AML-193 (cell line): ENCODE data around the gene LPIN3.

Source experiments
- DNase-seq, 2 experiments: peaks; one replicate each; lab custom pipeline; 2025; lab: John Stamatoyannopoulos, UW

The LPIN3 gene

GRCh38 chr20:41366546-41367392, 26.1 kb downstream of the LPIN3 start, which contains the start of gene EMILIN3:
Gene EMILIN3, minus strand, starts transcription at chr20:41366818. Its CDS starts 184 bp downstream, at chr20:41366634.
- no peak for DNase-seq

- no peak for DNase-seq
Observed at GRCh38 chr20:41367393-41367695, 26.7 kb downstream of the LPIN3 start.

- DNase-seq = no peak
Observed at GRCh38 chr20:41367956-41368355, 27.3 kb downstream of the LPIN3 start.

DNA sequence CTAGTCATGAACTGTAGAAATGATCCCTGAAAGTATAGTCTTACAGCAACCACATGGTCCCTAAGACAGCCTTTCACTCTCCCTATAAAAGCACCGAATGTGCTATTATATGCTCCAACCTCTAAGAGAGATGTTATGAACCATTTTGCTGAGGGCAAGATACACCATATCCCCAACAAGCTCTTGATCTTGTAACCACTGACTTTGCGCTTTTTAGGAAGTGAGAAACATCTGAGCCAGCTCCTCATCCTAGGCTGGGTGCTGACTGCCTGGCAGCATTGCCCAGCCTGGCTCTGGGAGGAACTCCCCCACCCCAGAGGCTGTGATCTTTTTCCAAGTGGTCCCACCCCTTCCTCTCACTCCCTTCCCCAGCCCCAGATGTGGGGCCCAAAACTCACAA, 29.1 kb downstream of the LPIN3 start:
- no peak for DNase-seq

- DNase-seq = no peak
Observed at GRCh38 chr20:41370176-41370575, 29.6 kb downstream of the LPIN3 start.

DNA sequence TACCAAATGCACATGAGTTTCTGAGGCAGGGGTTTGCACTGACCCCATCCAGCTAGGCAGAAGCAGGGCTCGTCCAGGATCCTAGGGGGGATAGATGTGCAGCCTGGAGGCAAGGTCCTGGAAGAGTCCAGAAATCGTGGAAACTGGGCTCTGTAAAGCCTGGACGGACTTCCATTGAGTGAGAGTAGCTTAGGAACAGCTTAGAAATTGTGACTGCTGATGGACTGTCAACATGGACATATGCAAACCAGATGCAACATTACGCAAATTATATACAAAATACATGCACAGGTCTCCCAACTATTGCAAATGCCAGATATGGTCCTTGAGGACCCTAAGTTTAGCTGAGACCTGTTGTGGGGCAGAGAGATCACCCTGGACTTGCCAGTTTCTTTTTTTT, 30.8 kb downstream of the LPIN3 start:
- no peak for DNase-seq

DNA sequence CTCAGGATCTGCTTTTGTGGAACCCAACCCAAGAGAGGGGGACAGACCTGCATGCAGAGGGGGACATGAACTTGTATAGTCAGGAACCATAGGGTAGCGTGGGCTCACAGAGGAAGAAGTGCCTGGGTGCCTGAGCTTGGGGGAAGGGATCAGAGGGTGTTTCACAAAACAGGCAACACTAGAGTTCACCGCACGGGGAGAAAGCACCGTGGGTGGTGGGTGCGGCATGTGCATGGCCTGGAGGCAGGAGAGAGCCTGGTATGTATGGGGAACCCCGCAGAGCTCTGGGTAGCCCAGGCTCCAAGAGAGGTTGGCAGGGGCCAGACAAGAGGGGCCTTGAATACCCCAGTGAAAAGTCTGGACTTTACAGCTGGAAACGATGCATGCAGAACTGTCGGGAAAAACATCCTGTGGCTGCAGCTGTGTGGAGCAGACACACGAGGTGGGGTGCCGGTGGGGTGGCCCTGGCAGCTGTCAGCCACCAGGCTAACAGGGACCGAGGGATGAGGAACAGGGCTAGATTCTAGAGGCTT, 32.7 kb downstream of the LPIN3 start:
- DNase-seq = no peak

GRCh38 chr20:41373931-41374920, 33.6 kb downstream of the LPIN3 start:
- DNase-seq = no peak

- DNase-seq = no peak
Observed at GRCh38 chr20:41375846-41376245, 35.2 kb downstream of the LPIN3 start.

DNA sequence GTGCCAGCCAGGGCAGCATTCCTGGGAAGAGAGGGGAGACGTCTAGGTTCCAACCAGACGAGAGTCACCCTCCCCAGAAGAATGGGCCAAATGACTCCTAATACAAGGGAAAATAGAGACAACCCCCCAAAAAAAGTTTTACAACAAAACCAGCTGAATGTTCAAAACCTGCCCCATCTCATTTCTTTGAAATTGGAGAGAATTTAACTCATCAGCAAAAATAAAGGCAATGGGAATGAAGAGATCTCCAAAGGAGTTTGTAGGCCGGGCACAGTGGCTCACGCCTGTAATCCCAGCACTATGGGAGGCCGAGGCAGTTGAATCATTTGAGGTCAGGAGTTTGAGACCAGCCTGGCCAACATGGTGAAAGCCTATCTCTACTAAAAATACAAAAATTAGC, 35.7 kb downstream of the LPIN3 start:
- no peak for DNase-seq

DNA sequence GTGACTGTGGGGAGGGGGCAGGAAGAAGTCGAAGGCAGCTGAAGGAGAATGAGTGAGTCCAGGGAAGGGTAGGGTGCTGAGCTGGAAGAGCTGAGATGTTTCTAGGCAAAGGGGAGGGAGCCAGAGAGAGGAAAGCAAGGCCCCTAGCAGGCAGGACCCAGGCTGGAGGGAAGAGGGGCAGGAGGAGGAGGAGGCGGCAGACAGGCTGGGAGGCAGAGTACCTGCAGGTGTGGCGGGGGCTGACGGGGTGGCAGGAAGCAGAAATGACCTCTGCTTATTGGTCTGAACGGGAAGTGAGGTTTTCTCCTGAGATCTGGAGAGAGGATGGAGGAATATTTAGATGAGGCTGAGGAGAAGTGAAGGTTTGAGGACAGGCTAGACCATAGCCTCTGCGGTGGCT, 36.7 kb downstream of the LPIN3 start:
- DNase-seq = no peak

DNA sequence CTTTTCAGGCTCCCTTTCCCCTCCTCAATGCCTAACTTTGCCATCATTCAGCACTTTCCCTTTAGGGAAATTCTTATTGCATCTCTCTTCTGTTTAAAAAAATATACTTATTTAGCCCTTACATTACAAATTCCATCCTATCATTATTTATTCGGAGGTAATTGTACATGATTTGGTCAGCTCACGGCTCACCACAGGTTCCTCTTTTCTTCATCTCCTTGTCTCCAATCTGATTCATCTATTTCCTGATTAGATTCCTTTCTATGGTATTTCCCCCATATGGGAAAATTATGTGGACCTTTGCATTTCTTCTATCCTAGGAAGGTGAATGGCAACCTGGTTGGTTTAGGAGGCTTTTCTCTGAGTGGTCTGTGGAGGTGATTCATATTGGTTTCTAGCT, 38.9 kb downstream of the LPIN3 start:
- peak; percentile 23 to 30 for DNase-seq

GRCh38 chr20:41380551-41381193, 40.1 kb downstream of the LPIN3 start:
- DNase-seq = peak; percentile 71 to 73

GRCh38 chr20:41382791-41383305, 42.2 kb downstream of the LPIN3 start:
- no peak for DNase-seq

DNA sequence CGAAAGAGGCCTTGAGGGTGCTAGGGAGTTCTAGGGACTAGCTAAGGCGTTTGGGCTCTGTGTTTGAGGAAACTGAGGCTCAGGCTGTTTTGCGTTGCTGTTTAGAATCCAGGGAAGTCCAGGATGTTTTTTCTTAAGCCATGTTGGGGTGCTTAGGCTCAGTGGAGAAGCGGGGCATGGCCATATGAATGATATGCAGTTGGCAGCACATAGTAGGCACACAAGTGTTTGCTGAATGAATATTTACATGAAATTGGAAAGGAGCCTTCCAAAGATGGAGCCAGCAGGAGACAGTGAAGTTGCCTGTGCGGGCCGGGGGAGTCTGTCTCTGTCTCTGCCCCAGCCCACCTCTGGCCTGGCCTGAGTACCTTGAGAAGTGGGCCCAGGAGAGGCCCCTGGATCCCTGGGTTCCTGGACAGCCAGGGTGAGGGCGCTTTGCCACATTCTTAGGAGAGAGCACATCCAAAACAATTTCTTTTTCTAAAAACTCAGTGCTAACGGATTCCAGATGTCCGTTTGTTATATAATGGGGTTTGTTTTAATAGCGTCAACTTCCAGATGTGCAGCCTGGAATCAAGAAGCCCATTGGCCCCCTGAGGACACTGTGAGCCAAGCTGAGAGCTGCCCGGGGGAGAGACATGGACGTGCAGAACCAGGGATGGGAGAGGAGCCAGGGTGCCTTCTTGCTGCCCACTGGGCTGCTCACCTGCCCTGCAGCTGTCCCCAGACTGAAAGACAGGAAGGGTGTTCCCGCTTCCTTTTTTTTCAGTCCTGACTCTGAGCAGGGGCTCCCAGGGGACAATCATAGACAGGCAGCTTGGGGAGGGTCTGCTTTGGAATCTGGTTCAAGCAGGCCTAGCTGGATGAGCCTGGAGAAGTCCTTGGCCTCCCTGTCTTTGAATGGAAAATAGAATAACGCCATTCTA, 46.1 kb downstream of the LPIN3 start:
- DNase-seq = no peak

- DNase-seq = no peak
Observed at GRCh38 chr20:41387444-41387851, 46.8 kb downstream of the LPIN3 start.

GRCh38 chr20:41390889-41391288, 50.3 kb downstream of the LPIN3 start:
- no peak for DNase-seq

- no peak for DNase-seq
Observed at GRCh38 chr20:41391587-41392001, 51.0 kb downstream of the LPIN3 start.

- DNase-seq = no peak
Observed at GRCh38 chr20:41392295-41392694, 51.7 kb downstream of the LPIN3 start.

GRCh38 chr20:41392871-41393704, 52.5 kb downstream of the LPIN3 start:
- DNase-seq = no peak
